HepG2 (cell line): ENCODE measurements around the gene CEBPE. TPM values are rescaled to one million over a fixed set of nuclear protein-coding genes. Genes with fewer than 3 reads are reported as not detected.
A peak's percentile ranks its signal among the peaks of the same experiment; 100 is the strongest.

Source experiments
- ARID2 ChIP-seq: sonication (generic); formaldehyde crosslinking; IDR thresholded peaks from 2 replicates; pipeline ENCODE4 v1.8.1; 2022; ENCODE audit warnings: mild to moderate bottlenecking, missing genetic modification reagents, borderline replicate concordance
- ATM ChIP-seq: fragments of 450-650 bp; IDR thresholded peaks from 2 replicates; pipeline ENCODE4 v1.7.1; 2017; ENCODE audit warnings: mild to moderate bottlenecking, borderline replicate concordance
- HMGA1 ChIP-seq: sonication (generic); formaldehyde crosslinking; conservative IDR thresholded peaks from 2 replicates; pipeline ENCODE4 v1.4.0; 2020; ENCODE audit warnings: missing genetic modification reagents
- ISX ChIP-seq: sonication (generic); formaldehyde crosslinking; conservative IDR thresholded peaks from 2 replicates; pipeline ENCODE4 v1.5.0; 2020; ENCODE audit warnings: missing genetic modification reagents
- PCBP2 ChIP-seq: fragments of 200-400 bp; formaldehyde crosslinking; optimal IDR thresholded peaks from 2 replicates; pipeline ENCODE3; 2018; ENCODE audit warnings: low read length, low read depth; ENCODE audit not compliant: poor library complexity, severe bottlenecking
- PHF20 ChIP-seq: sonication (generic); formaldehyde crosslinking; IDR thresholded peaks from 2 replicates; pipeline ENCODE4 v1.5.0; 2020; ENCODE audit warnings: mild to moderate bottlenecking, missing genetic modification reagents
- RAD21 ChIP-seq: fragments of 450-650 bp; formaldehyde crosslinking; IDR thresholded peaks from 2 replicates; pipeline ENCODE4 v1.5.0; 2020; ENCODE audit warnings: mild to moderate bottlenecking
- RARG ChIP-seq: sonication (generic); formaldehyde crosslinking; IDR thresholded peaks from 2 replicates; pipeline ENCODE4 v1.4.0; 2020; ENCODE audit warnings: low read depth, mild to moderate bottlenecking, missing genetic modification reagents
- SOX6 ChIP-seq, 2 experiments: fragments of 450-650 bp in 1 of 2; sonication (generic) in 1 of 2; formaldehyde crosslinking in 1 of 2; IDR thresholded peaks; 2 replicates each; pipeline versions ENCODE4 v1.4.0 to v1.6.1; 2017 to 2020; ENCODE audit warnings: antibody characterized with exemption in 1 of 2, mild to moderate bottlenecking in 1 of 2, missing genetic modification reagents in 1 of 2
- TGIF2 ChIP-seq: IDR thresholded peaks from 2 replicates; pipeline ENCODE4 v1.6.1; 2016; ENCODE audit warnings: control low read depth, missing compliant biosample characterization
- ZBTB20 ChIP-seq: sonication (generic); formaldehyde crosslinking; IDR thresholded peaks from 2 replicates; pipeline ENCODE4 v1.8.1; 2023; ENCODE audit warnings: missing genetic modification reagents, low read depth, mild to moderate bottlenecking, borderline replicate concordance
- ZNF484 ChIP-seq: sonication (generic); formaldehyde crosslinking; IDR thresholded peaks from 2 replicates; pipeline ENCODE4 v1.5.1; 2020; ENCODE audit warnings: mild to moderate bottlenecking, low read depth, missing genetic modification reagents, borderline replicate concordance
- ZNF7 ChIP-seq: IDR thresholded peaks from 2 replicates; pipeline ENCODE4 v1.6.1; 2016; ENCODE audit warnings: missing biosample characterization, missing genetic modification reagents
- ZNF772 ChIP-seq: sonication (generic); formaldehyde crosslinking; IDR thresholded peaks from 2 replicates; pipeline ENCODE4 v1.5.0; 2020; ENCODE audit warnings: mild to moderate bottlenecking, missing genetic modification reagents
- ZNF780A ChIP-seq: sonication (generic); formaldehyde crosslinking; IDR thresholded peaks from 2 replicates; pipeline ENCODE4 v1.8.0; 2022; ENCODE audit warnings: mild to moderate bottlenecking, missing genetic modification reagents, moderate library complexity
- polyA plus RNA-seq, 8 experiments: library from polyadenylated mRNA; depleted of rRNA in 3 of 8; stranded (reverse) in 7 of 8; unstranded in 1 of 8; fragments of >200 nt; fragmentation: Illumina TruSeq in 4 of 8; extraction: Trizol in 4 of 8; gene quantifications; 2 replicates each; pipeline versions ENCODE4 v1.2.1 to v1.2.3, GENCODE V29; 2011 to 2016; ENCODE audit warnings: low read depth in 4 of 8, missing spikeins in 1 of 8, mixed read lengths in 1 of 8; ENCODE audit not compliant: insufficient read depth in 1 of 8
- total RNA-seq, 5 experiments: library from RNA; depleted of rRNA; stranded (reverse); fragments of >200 nt; fragmentation: Illumina TruSeq; extraction: Trizol; gene quantifications; 2 replicates each; pipeline ENCODE4 v1.2.3, GENCODE V29; 2016; ENCODE audit warnings: low read depth in 1 of 5
- TF ChIP-seq, protein P1 (sequence below): sonication (generic); formaldehyde crosslinking; IDR thresholded peaks from 2 replicates; pipeline ENCODE4 v1.4.0; 2020; ENCODE audit warnings: mild to moderate bottlenecking, missing genetic modification reagents
- TF ChIP-seq, protein P2 (sequence below): IDR thresholded peaks from 2 replicates; pipeline ENCODE4 v1.6.1; 2016; ENCODE audit warnings: missing genetic modification reagents, missing compliant biosample characterization
- TF ChIP-seq, protein P3 (sequence below): sonication (generic); formaldehyde crosslinking; IDR thresholded peaks from 2 replicates; pipeline ENCODE4 v1.5.1; 2020; ENCODE audit warnings: missing genetic modification reagents, mild to moderate bottlenecking, borderline replicate concordance

The CEBPE gene
- total and polyA plus RNA-seq, 2 of the 13 experiments (the other 11 are each of a cell fraction or from before 2014, with no cell fraction given), result 0.09 to 0.11 TPM

DNA sequence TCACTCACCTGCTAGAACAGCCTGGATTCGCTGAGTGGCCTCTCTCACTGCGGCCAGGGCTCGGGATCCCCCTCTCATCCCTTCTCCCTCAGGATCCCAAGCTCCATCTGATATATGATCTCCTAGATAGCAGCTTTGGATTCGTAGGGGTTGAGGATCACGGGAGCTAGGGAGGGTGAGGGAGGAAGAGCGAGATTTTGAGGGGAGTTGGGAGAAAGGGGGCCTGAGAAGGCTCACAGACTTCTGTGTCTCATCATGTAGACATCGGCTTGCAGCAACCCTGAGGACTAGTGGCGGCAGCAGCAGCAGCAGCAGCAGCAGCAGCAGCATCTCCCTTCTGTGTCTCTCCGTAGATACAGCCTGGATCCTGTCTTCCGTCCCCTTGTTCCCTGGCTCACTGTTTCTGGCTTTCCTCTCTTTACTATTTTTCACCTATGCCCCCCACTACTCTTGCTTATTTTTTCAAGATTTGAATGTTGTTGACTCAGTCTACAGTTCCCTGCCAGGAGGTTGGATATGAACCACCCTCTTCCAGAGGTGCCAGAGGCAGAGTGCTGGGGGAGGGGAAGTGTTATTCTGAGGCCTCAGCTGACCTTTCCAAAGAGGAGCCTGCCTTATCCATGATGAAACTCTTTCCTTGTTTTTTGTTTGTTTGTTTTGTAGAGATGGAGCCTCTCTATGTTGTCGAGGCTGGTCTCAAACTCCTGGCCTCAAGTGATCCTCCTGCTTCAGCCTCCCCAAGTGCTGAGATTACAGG lies 14.3 kb downstream of the CEBPE start, which contains the start of gene CIROP (continued):
- TF ChIP-seq, protein P1, sequence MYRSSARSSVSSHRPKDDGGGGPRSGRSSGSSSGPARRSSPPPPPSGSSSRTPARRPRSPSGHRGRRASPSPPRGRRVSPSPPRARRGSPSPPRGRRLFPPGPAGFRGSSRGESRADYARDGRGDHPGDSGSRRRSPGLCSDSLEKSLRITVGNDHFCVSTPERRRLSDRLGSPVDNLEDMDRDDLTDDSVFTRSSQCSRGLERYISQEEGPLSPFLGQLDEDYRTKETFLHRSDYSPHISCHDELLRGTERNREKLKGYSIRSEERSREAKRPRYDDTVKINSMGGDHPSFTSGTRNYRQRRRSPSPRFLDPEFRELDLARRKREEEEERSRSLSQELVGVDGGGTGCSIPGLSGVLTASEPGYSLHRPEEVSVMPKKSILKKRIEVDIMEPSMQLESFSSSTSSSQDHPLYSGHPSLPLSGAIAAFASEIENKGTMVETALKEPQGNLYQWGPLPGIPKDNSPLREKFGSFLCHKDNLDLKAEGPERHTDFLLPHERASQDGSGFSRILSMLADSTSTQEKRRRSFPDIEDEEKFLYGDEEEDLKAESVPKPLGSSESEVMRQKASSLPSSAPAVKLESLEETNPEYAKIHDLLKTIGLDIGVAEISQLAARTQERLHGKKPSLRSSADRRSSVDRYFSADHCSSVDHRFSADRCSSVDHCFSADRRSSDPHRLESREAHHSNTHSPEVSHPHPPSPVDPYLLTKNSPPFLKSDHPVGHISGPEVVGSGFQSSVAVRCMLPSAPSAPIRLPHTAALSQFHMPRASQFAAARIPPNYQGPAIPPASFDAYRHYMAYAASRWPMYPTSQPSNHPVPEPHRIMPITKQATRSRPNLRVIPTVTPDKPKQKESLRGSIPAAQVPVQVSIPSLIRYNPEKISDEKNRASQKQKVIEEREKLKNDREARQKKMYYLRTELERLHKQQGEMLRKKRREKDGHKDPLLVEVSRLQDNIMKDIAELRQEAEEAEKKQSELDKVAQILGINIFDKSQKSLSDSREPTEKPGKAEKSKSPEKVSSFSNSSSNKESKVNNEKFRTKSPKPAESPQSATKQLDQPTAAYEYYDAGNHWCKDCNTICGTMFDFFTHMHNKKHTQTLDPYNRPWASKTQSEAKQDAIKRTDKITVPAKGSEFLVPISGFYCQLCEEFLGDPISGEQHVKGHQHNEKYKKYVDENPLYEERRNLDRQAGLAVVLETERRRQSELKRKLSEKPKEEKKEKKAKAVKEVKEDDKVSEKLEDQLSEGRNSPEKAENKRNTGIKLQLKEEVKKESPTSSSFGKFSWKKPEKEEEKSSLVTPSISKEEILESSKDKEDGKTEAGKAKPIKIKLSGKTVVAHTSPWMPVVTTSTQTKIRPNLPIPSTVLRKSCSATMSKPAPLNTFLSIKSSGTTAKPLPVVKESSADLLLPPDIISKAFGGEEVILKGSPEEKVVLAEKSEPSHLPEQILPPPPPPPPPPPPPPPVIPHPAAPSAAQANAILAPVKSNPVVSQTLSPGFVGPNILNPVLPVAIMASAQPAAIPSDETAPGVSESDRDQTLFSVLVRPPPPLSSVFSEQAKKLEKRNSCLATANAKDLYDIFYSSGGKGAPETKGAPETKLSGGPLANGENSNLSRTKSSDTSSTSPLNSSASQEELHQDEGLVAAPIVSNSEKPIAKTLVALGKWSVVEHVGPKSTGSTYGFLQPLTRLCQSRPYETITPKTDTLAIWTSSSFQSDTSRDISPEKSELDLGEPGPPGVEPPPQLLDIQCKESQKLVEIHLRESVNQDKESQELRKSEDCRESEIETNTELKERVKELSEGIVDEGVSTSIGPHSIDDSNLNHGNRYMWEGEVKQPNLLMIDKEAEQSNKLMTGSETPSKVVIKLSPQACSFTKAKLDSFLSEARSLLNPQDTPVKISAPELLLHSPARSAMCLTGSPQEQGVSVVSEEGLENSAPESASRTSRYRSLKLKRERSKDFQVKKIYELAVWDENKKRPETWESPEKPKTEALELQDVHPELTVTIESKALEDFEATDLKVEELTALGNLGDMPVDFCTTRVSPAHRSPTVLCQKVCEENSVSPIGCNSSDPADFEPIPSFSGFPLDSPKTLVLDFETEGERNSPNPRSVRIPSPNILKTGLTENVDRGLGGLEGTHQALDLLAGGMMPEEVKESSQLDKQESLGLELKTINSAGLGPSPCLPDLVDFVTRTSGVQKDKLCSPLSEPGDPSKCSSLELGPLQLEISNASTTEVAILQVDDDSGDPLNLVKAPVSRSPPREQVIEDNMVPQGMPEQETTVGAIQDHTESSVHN (CRISPR knock-in tag), result no peak
- TF ChIP-seq ZBTB20 (CRISPR knock-in tag), result no peak
- no peak for TF ChIP-seq SOX6 (IDR thresholded peaks at IDR 0.05)
- no peak; the same call in 1 of the 2 replicates for TF ChIP-seq SOX6 (CRISPR knock-in tag; IDR thresholded peaks at IDR 0.05)
- TF ChIP-seq PHF20 (CRISPR knock-in tag), result no peak
- TF ChIP-seq ZNF772 (CRISPR knock-in tag), result no peak
- TF ChIP-seq, protein P2, sequence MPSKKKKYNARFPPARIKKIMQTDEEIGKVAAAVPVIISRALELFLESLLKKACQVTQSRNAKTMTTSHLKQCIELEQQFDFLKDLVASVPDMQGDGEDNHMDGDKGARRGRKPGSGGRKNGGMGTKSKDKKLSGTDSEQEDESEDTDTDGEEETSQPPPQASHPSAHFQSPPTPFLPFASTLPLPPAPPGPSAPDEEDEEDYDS (CRISPR knock-in tag), result no peak
- TF ChIP-seq ZNF780A, result no peak
- TF ChIP-seq ZNF7 (CRISPR knock-in tag), result no peak
- no peak for TF ChIP-seq HMGA1
- TF ChIP-seq PCBP2, result peak; percentile 53
- no peak for TF ChIP-seq TGIF2 (CRISPR knock-in tag)
- no peak for TF ChIP-seq ARID2 (CRISPR knock-in tag)
- no peak for TF ChIP-seq ZNF484 (CRISPR knock-in tag)
- no peak for TF ChIP-seq RAD21 (CRISPR knock-in tag)
- TF ChIP-seq ATM, result no peak
- TF ChIP-seq, protein P3, sequence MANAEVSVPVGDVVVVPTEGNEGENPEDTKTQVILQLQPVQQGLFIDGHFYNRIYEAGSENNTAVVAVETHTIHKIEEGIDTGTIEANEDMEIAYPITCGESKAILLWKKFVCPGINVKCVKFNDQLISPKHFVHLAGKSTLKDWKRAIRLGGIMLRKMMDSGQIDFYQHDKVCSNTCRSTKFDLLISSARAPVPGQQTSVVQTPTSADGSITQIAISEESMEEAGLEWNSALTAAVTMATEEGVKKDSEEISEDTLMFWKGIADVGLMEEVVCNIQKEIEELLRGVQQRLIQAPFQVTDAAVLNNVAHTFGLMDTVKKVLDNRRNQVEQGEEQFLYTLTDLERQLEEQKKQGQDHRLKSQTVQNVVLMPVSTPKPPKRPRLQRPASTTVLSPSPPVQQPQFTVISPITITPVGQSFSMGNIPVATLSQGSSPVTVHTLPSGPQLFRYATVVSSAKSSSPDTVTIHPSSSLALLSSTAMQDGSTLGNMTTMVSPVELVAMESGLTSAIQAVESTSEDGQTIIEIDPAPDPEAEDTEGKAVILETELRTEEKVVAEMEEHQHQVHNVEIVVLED, result no peak
- TF ChIP-seq ISX (CRISPR knock-in tag), result no peak
- TF ChIP-seq RARG (CRISPR knock-in tag), result no peak
